ENCODE measurements around the gene ZNHIT2. TPM values are rescaled to one million over a fixed set of nuclear protein-coding genes. Genes with fewer than 3 reads are reported as not detected.

Gene ZNHIT2
- total and polyA plus RNA-seq, 2 of the 8 experiments (the other 6 are each of a cell fraction or from before 2014, with no cell fraction given) = 13.0 to 16.1 TPM

GRCh38 chr11:65114538-65115171 is 2.8 kb downstream of the ZNHIT2 start:
- Histone ChIP-seq H3K79me1 (ENCODE audit: low read depth, low read length) (peaks cover 8% of the 10 kb centered on the region), H3K4me1 (replicated peaks in 1 of 4; ENCODE audit: control insufficient read depth in 3 of 4, insufficient read depth in 4 of 4, low read length in 3 of 4) (peaks cover 2 to 26% (median 19%) of the 10 kb centered on the region in 4 experiments), H2BK120ac (replicated peaks; ENCODE audit: low read depth, low read length) (no peak overlapping the region), H3K9me3 (ENCODE audit: insufficient read depth in 2 of 2, low read depth in 1 of 2, low read length in 1 of 2) (no peaks in the 10 kb centered on the region), H3K36me3 (ENCODE audit: control insufficient read depth in 2 of 4, insufficient read depth in 4 of 4, low read length in 3 of 4) (peaks cover 0 to 18% (median 3%) of the 10 kb centered on the region in 4 experiments; a peak in 3 of 8 replicates), H4K20me1 (replicated peaks in 1 of 2; ENCODE audit: control insufficient read depth in 1 of 2, insufficient read depth in 2 of 2, low read length in 2 of 2) (peaks cover 4 to 18% of the 10 kb centered on the region in 2 experiments), H3K14ac (ENCODE audit: insufficient read length) (no peak overlapping the region), H4K91ac (replicated peaks; ENCODE audit: insufficient read length, low read length) (no peak overlapping the region), H3K4me3 (ENCODE audit: extremely low read depth in 1 of 4, insufficient read depth in 2 of 4, low read depth in 3 of 4, low read length in 4 of 4) (no peak overlapping the region), H3K4me2 (ENCODE audit: insufficient read depth in 1 of 2, low read depth in 2 of 2, low read length in 2 of 2) (no peak overlapping the region), H3K9ac (replicated peaks in 1 of 4; ENCODE audit: extremely low read depth in 1 of 4, low read depth in 3 of 4, low read length in 3 of 4) (no peak overlapping the region), H2AFZ (ENCODE audit: low read length) (no peak overlapping the region), H2BK20ac (ENCODE audit: low read length) (no peak overlapping the region), H3K4ac (replicated peaks; ENCODE audit: insufficient read length, low read depth, low read length) (no peak overlapping the region), H2BK5ac (ENCODE audit: low read depth, low read length) (no peak overlapping the region), H2BK15ac (ENCODE audit: low read length) (no peak overlapping the region), H2AK5ac (ENCODE audit: low read depth, low read length) (no peak overlapping the region), H4K8ac (ENCODE audit: extremely low read depth, insufficient read depth, low read length) (no peak overlapping the region; the same call in 1 of the 2 replicates), H3K23ac (ENCODE audit: insufficient read length) (no peak overlapping the region), H3K27ac (ENCODE audit: low read depth, low read length) (no peak overlapping the region), H2BK12ac (ENCODE audit: low read depth, low read length) (0 out of 2 replicates have a peak overlapping the region, but pooled peaks have one; percentile 27), H3K18ac (ENCODE audit: extremely low read depth, low read length) (no peak overlapping the region), H3K79me2 (ENCODE audit: control insufficient read depth in 1 of 2, insufficient read depth in 2 of 2, low read length in 2 of 2) (peaks cover 0 to 6% of the 10 kb centered on the region in 2 experiments; a peak in 1 of 4 replicates), H3K27me3 (replicated peaks in 1 of 4; ENCODE audit: control insufficient read depth in 3 of 4, extremely low read depth in 1 of 4, insufficient read depth in 3 of 4, low read length in 3 of 4) (no peaks in the 10 kb centered on the region), H4K5ac (ENCODE audit: insufficient read length, low read depth, low read length) (no peak overlapping the region), H3K56ac (replicated peaks; ENCODE audit: insufficient read length, low read depth, low read length) (no peak overlapping the region), H3K23me2 (ENCODE audit: low read depth, low read length) (peaks cover 17% of the 10 kb centered on the region; the same call in 1 of the 2 replicates)
- FAIRE-seq (no peak), DNase-seq (ENCODE audit: low read depth in 1 of 2, low spot score in 2 of 2) (no peak)
- TF ChIP-seq POLR2AphosphoS5 (IDR thresholded peaks at IDR 0.05; ENCODE audit: low read depth, low read length) (0 out of 2 replicates have a peak, but pooled peaks have one; percentile 55), PHF8 (conservative IDR thresholded peaks at IDR 0.05; ENCODE audit: low read depth, low read length) (no peak), RFX5 (IDR thresholded peaks at IDR 0.05; ENCODE audit: borderline replicate concordance, low read depth, low read length) (no peak)
- WGBS, 2 experiments (ENCODE audit: extremely low coverage in 1 of 2, insufficient coverage in 1 of 2, insufficient read length in 1 of 2, insufficient replicate concordance in 2 of 2, low coverage in 1 of 2, low lambda C conversion rate in 2 of 2, missing lambda C conversion rate in 1 of 2) = 89% methylated on average over 11 of the region's 11 CpGs; no CpG with 5 or more reads in 1 of the 2 experiments
- ChIA-PET POLR2A (ENCODE audit: partially characterized antibody) (interaction anchor here (0.7 to 17.4 kb wide), 12 partner anchors 16 to 312 kb away, joined by 3 to 305 read pairs (median 4); partner anchors contain the start of genes ARL2, CAPN1, MAP4K2 and SYVN1), CTCF (ENCODE audit: partially characterized antibody) (interaction anchor here (0.6 to 7.9 kb wide), 5 partner anchors 13 to 66 kb away, joined by 3 to 71 read pairs (median 5); partner anchors contain the start of gene CAPN1)
